ENCODE data around the gene CLCN7. TPM values are rescaled to one million over a fixed set of nuclear protein-coding genes. Genes with fewer than 3 reads are reported as not detected.

CLCN7 gene
- total and polyA plus RNA-seq, 9 donors: 16.3 to 70.9 (median 54.4) TPM

GRCh38 chr16:1427473-1428461 lies 47.1 kb downstream of the CLCN7 start:
- no peak overlapping the region for H3K4me3 ChIP-seq
- 82 to 89% (median 86%) methylated on average over 53 of the region's 53 CpGs for WGBS, 3 donors

GRCh38 chr16:1426734-1427471 lies 47.9 kb downstream of the CLCN7 start:
- no peak for DNase-seq
- Histone ChIP-seq H3K27me3 (no peaks in the 10 kb centered on the region), H3K36me3 (no peaks in the 10 kb centered on the region), H3K27ac (no peak overlapping the region), H3K9me3 (no peaks in the 10 kb centered on the region), H3K4me3 (no peak overlapping the region), H3K4me1 (ENCODE audit: insufficient read depth) (peaks cover 2% of the 10 kb centered on the region)
- TF ChIP-seq EP300 (IDR thresholded peaks at IDR 0.05) (no peak), CTCF (IDR thresholded peaks at IDR 0.05) (no peak), POLR2A (IDR thresholded peaks at IDR 0.05) (no peak)
- WGBS, 3 donors: 60 to 63% (median 62%) methylated on average over 36 to 42 of the region's 42 CpGs
- intact Hi-C loops (cut with DNase I): loop anchor here in 1 of 4 donors (10.0 kb wide), 1 partner anchor 68 kb away; the partner anchor contains the start of gene TELO2

More at GRCh38 chr16:1427473-1428461, 47.1 kb downstream of the CLCN7 start:
- intact Hi-C loops (cut with DNase I): loop anchor here in 1 of 4 donors (10.0 kb wide), 1 partner anchor 67 kb away; the partner anchor contains the start of gene TELO2
- Histone ChIP-seq H3K36me3 (no peaks in the 10 kb centered on the region), H3K9me3 (no peaks in the 10 kb centered on the region), H3K27ac (no peak overlapping the region), H3K27me3 (no peaks in the 10 kb centered on the region), H3K4me1 (ENCODE audit: insufficient read depth) (no peaks in the 10 kb centered on the region)
- no peak for TF ChIP-seq CTCF (IDR thresholded peaks at IDR 0.05)
- no peak for TF ChIP-seq POLR2A (IDR thresholded peaks at IDR 0.05)
- TF ChIP-seq EP300 (IDR thresholded peaks at IDR 0.05): no peak
- DNase-seq: no peak

GRCh38 chr16:1425616-1426370 lies 49.0 kb downstream of the CLCN7 start:
- no peak for DNase-seq
- WGBS, 3 donors: 80 to 87% (median 83%) methylated on average over 16 of the region's 16 CpGs
- TF ChIP-seq CTCF (IDR thresholded peaks at IDR 0.05) (no peak), POLR2A (IDR thresholded peaks at IDR 0.05) (no peak), EP300 (IDR thresholded peaks at IDR 0.05) (no peak)
- H3K36me3 ChIP-seq: no peaks in the 10 kb centered on the region
- intact Hi-C loops (cut with DNase I): loop anchor here in 1 of 4 donors (10.0 kb wide), 1 partner anchor 69 kb away; the partner anchor contains the start of gene TELO2
- H3K4me3 ChIP-seq: no peak overlapping the region
- no peaks in the 10 kb centered on the region for H3K27me3 ChIP-seq
- no peaks in the 10 kb centered on the region for H3K9me3 ChIP-seq
- no peak overlapping the region for H3K27ac ChIP-seq
- peaks cover 2% of the 10 kb centered on the region for H3K4me1 ChIP-seq (ENCODE audit: insufficient read depth)

- 93 to 94% (median 93%) methylated on average over 12 of the region's 12 CpGs for WGBS, 3 donors
- H3K27ac ChIP-seq: no peak overlapping the region
- no peaks in the 10 kb centered on the region for H3K9me3 ChIP-seq
- DNase-seq: no peak
- TF ChIP-seq EP300 (IDR thresholded peaks at IDR 0.05): no peak
- TF ChIP-seq CTCF (IDR thresholded peaks at IDR 0.05): no peak
- no peak for TF ChIP-seq POLR2A (IDR thresholded peaks at IDR 0.05)
- no peak overlapping the region for H3K4me3 ChIP-seq
- peaks cover 4% of the 10 kb centered on the region for H3K4me1 ChIP-seq (ENCODE audit: insufficient read depth)
- intact Hi-C loops (cut with DNase I): loop anchor here in 1 of 4 donors (10.0 kb wide), 1 partner anchor 71 kb away; the partner anchor contains the start of gene TELO2
- H3K36me3 ChIP-seq: no peaks in the 10 kb centered on the region
- H3K27me3 ChIP-seq: no peaks in the 10 kb centered on the region
Observed at GRCh38 chr16:1424028-1424427, 50.8 kb downstream of the CLCN7 start.

Data from ovary (tissue), 9 donors.